H1 (cell line): Measurements from ENCODE around the gene COL28A1. TPM values are rescaled to one million over a fixed set of nuclear protein-coding genes. Genes with fewer than 3 reads are reported as not detected.

ENCODE experiments used
- CTCF ChIA-PET: fragments of 300-600 bp; sonication (Branson Sonifier 250); formaldehyde crosslinking; loops from one replicate; lab custom pipeline; 2021; ENCODE audit not compliant: partially characterized antibody; lab: Charles Lee
- POLR2A ChIA-PET: fragments of 300-600 bp; sonication (Branson Sonifier 250); formaldehyde crosslinking; loops from one replicate; lab custom pipeline; 2021; ENCODE audit warnings: inconsistent platforms; ENCODE audit not compliant: partially characterized antibody; lab: Charles Lee
- DNase-seq, 2 experiments: peaks; one replicate each; pipeline versions ENCODE4 v3.0.0 to v3.0.0-alpha.2; 2010 to 2022; ENCODE audit warnings: low spot score in 2 of 2, low read depth in 1 of 2, mixed read lengths in 1 of 2
- FAIRE-seq: peaks from 2 replicates; lab custom pipeline; 2011; peaks lifted over from hg19 to GRCh38; lab: Jason Lieb, UNC
- H2AFZ ChIP-seq: 2 replicates; pipeline ENCODE4 v1.8.1; 2012; ENCODE audit warnings: low read length, inconsistent platforms
- H2AK5ac ChIP-seq: 2 replicates; pipeline ENCODE4 v1.6.1; 2013; ENCODE audit warnings: low read depth, low read length
- H2BK120ac ChIP-seq: replicated peaks from 2 replicates; pipeline ENCODE3; 2013; ENCODE audit warnings: low read depth, low read length, inconsistent platforms
- H2BK12ac ChIP-seq: 2 replicates; pipeline ENCODE4 v1.6.1; 2013; ENCODE audit warnings: low read depth, low read length
- H2BK15ac ChIP-seq: 2 replicates; pipeline ENCODE4 v1.6.1; 2013; ENCODE audit warnings: low read length
- H2BK20ac ChIP-seq: 2 replicates; pipeline ENCODE4 v1.6.1; 2013; ENCODE audit warnings: low read length
- H2BK5ac ChIP-seq: 2 replicates; pipeline ENCODE4 v1.6.1; 2013; ENCODE audit warnings: low read depth, low read length
- H3K14ac ChIP-seq: 2 replicates; pipeline ENCODE4 v1.6.1; 2013; ENCODE audit warnings: inconsistent platforms; ENCODE audit not compliant: insufficient read length
- H3K18ac ChIP-seq: 2 replicates; pipeline ENCODE4 v1.6.1; 2013; ENCODE audit warnings: low read length; ENCODE audit errors: extremely low read depth
- H3K23ac ChIP-seq: 2 replicates; pipeline ENCODE4 v1.6.1; 2013; ENCODE audit warnings: inconsistent platforms; ENCODE audit not compliant: insufficient read length
- H3K23me2 ChIP-seq: 2 replicates; pipeline ENCODE4 v1.6.1; 2013; ENCODE audit warnings: low read depth, low read length
- H3K27ac ChIP-seq: 2 replicates; pipeline ENCODE4 v1.6.1; 2011; ENCODE audit warnings: low read depth, low read length, inconsistent platforms
- H3K27me3 ChIP-seq, 4 experiments: replicated peaks in 1 of 4; 1 replicate in 1 of 4; 2 replicates in 3 of 4; pipeline versions ENCODE4 v1.6.1 to v1.8.1; 2011 to 2013; ENCODE audit warnings: low read length in 3 of 4, mild to moderate bottlenecking in 3 of 4, inconsistent platforms in 2 of 4, mixed read lengths in 2 of 4, moderate library complexity in 1 of 4; ENCODE audit not compliant: control insufficient read depth in 3 of 4, insufficient read depth in 3 of 4; ENCODE audit errors: extremely low read depth in 1 of 4
- H3K36me3 ChIP-seq, 4 experiments: 2 replicates each; pipeline versions ENCODE4 v1.6.1 to v1.8.1; 2011 to 2013; ENCODE audit warnings: mild to moderate bottlenecking in 4 of 4, low read length in 3 of 4, moderate library complexity in 2 of 4, control low read depth in 1 of 4, inconsistent platforms in 1 of 4; ENCODE audit not compliant: insufficient read depth in 4 of 4, control insufficient read depth in 2 of 4
- H3K4ac ChIP-seq: replicated peaks from 2 replicates; pipeline ENCODE3; 2013; ENCODE audit warnings: low read length, low read depth, mixed read lengths, inconsistent platforms; ENCODE audit not compliant: insufficient read length
- H3K4me1 ChIP-seq, 4 experiments: replicated peaks in 1 of 4; 1 replicate in 1 of 4; 2 replicates in 3 of 4; pipeline versions ENCODE4 v1.6.1 to v1.8.1; 2011 to 2013; ENCODE audit warnings: low read length in 3 of 4, inconsistent platforms in 2 of 4, mixed read lengths in 1 of 4; ENCODE audit not compliant: insufficient read depth in 4 of 4, control insufficient read depth in 3 of 4
- H3K4me2 ChIP-seq, 2 experiments: 2 replicates each; pipeline versions ENCODE4 v1.6.1 to v1.8.1; 2011 to 2013; ENCODE audit warnings: low read depth in 2 of 2, low read length in 2 of 2, control low read depth in 1 of 2, inconsistent platforms in 1 of 2, mild to moderate bottlenecking in 1 of 2; ENCODE audit not compliant: insufficient read depth in 1 of 2
- H3K4me3 ChIP-seq, 4 experiments: fragments of 200-600, 300-600 bp in 1 of 4; sonication (generic), shearing (Covaris generic), sonication (Bioruptor Twin) in 1 of 4; 2 replicates each; pipeline versions ENCODE4 v1.5.1 to v1.8.1; 2011 to 2016; ENCODE audit warnings: low read length in 4 of 4, low read depth in 3 of 4, control low read depth in 2 of 4, inconsistent platforms in 2 of 4, mild to moderate bottlenecking in 2 of 4, mixed read lengths in 1 of 4, moderate library complexity in 1 of 4; ENCODE audit not compliant: insufficient read depth in 2 of 4; ENCODE audit errors: extremely low read depth in 1 of 4
- H3K56ac ChIP-seq: replicated peaks from 2 replicates; pipeline ENCODE3; 2013; ENCODE audit warnings: low read depth, mild to moderate bottlenecking, mixed read lengths, low read length, inconsistent platforms; ENCODE audit not compliant: insufficient read length
- H3K79me1 ChIP-seq: 2 replicates; pipeline ENCODE4 v1.6.1; 2013; ENCODE audit warnings: low read depth, low read length, control low read depth
- H3K79me2 ChIP-seq, 2 experiments: 2 replicates each; pipeline versions ENCODE4 v1.6.1 to v1.8.1; 2012 to 2013; ENCODE audit warnings: low read length in 2 of 2, mild to moderate bottlenecking in 2 of 2, inconsistent platforms in 1 of 2; ENCODE audit not compliant: insufficient read depth in 2 of 2, control insufficient read depth in 1 of 2
- H3K9ac ChIP-seq, 4 experiments: replicated peaks in 1 of 4; 1 replicate in 1 of 4; 2 replicates in 3 of 4; pipeline versions ENCODE4 v1.6.1 to v1.8.1; 2011 to 2013; ENCODE audit warnings: low read depth in 3 of 4, low read length in 3 of 4, control low read depth in 2 of 4, mild to moderate bottlenecking in 2 of 4, moderate library complexity in 2 of 4, inconsistent platforms in 1 of 4; ENCODE audit errors: extremely low read depth in 1 of 4
- H3K9me3 ChIP-seq, 2 experiments: 2 replicates each; pipeline versions ENCODE4 v1.6.1 to v1.8.1; 2012 to 2013; ENCODE audit warnings: mild to moderate bottlenecking in 2 of 2, moderate library complexity in 2 of 2, control low read depth in 1 of 2, inconsistent platforms in 1 of 2, low read depth in 1 of 2, low read length in 1 of 2, mixed read lengths in 1 of 2; ENCODE audit not compliant: insufficient read depth in 2 of 2
- H4K20me1 ChIP-seq, 2 experiments: replicated peaks in 1 of 2; 2 replicates each; pipeline versions ENCODE3 to v1.8.1; 2011 to 2013; ENCODE audit warnings: inconsistent platforms in 2 of 2, low read length in 2 of 2, mild to moderate bottlenecking in 1 of 2; ENCODE audit not compliant: insufficient read depth in 2 of 2, control insufficient read depth in 1 of 2
- H4K5ac ChIP-seq: 2 replicates; pipeline ENCODE4 v1.6.1; 2013; ENCODE audit warnings: low read length, low read depth, mixed read lengths, inconsistent platforms; ENCODE audit not compliant: insufficient read length
- H4K8ac ChIP-seq: 2 replicates; pipeline ENCODE4 v1.8.0; 2013; ENCODE audit warnings: mild to moderate bottlenecking, moderate library complexity, low read length, inconsistent platforms; ENCODE audit not compliant: insufficient read depth; ENCODE audit errors: extremely low read depth
- H4K91ac ChIP-seq: replicated peaks from 2 replicates; pipeline ENCODE3; 2013; ENCODE audit warnings: low read length, mixed read lengths, inconsistent platforms; ENCODE audit not compliant: insufficient read length
- ATF2 ChIP-seq: IDR thresholded peaks from 2 replicates; pipeline ENCODE4 v1.6.1; 2012; ENCODE audit warnings: low read length, inconsistent platforms
- EZH2 ChIP-seq: fragments of 200-600 bp; sonication (generic); IDR thresholded peaks from 2 replicates; pipeline ENCODE4 v1.7.1; 2012; ENCODE audit warnings: low read depth, mild to moderate bottlenecking, moderate library complexity, low read length, inconsistent platforms; ENCODE audit not compliant: severe bottlenecking
- HDAC2 ChIP-seq, 2 experiments: fragments of 300-600 bp in 1 of 2; sonication (generic) in 1 of 2; IDR thresholded peaks; 2 replicates each; pipeline ENCODE4 v1.6.1; 2011 to 2012; ENCODE audit warnings: low read depth in 2 of 2, low read length in 2 of 2, mild to moderate bottlenecking in 2 of 2, moderate library complexity in 2 of 2, borderline replicate concordance in 1 of 2, inconsistent platforms in 1 of 2
- PHF8 ChIP-seq: fragments of 200-600 bp; sonication (generic); conservative IDR thresholded peaks from 2 replicates; pipeline ENCODE4 v1.7.1; 2012; ENCODE audit warnings: low read depth, mild to moderate bottlenecking, inconsistent platforms, low read length, moderate library complexity
- RFX5 ChIP-seq: IDR thresholded peaks from 2 replicates; pipeline ENCODE4 v1.6.1; 2011; ENCODE audit warnings: low read depth, low read length, improper control_type of control experiment, borderline replicate concordance
- SP1 ChIP-seq: IDR thresholded peaks from 2 replicates; pipeline ENCODE4 v1.6.1; 2011; ENCODE audit warnings: low read depth, low read length
- TAF7 ChIP-seq: optimal IDR thresholded peaks from 2 replicates; pipeline ENCODE3; 2011; ENCODE audit warnings: low read depth, mild to moderate bottlenecking, inconsistent platforms, low read length, moderate library complexity, borderline replicate concordance
- TEAD4 ChIP-seq: IDR thresholded peaks from 2 replicates; pipeline ENCODE4 v1.6.1; 2012; ENCODE audit warnings: low read depth, low read length, inconsistent platforms, mixed read lengths
- YY1 ChIP-seq: IDR thresholded peaks from 2 replicates; pipeline ENCODE4 v1.6.1; 2011; ENCODE audit warnings: low read depth, mild to moderate bottlenecking, low read length
- WGBS, 2 experiments: shearing (Covaris generic) in 1 of 2; methylation state at CpG; one replicate each; pipeline versions ENCODE4 v1.1.6 to v1.1.7; 2013 to 2015; ENCODE audit warnings: low lambda C conversion rate in 2 of 2, mixed read lengths in 2 of 2, inconsistent platforms in 1 of 2, low coverage in 1 of 2, missing lambda C conversion rate in 1 of 2; ENCODE audit not compliant: insufficient replicate concordance in 2 of 2, insufficient coverage in 1 of 2, insufficient read length in 1 of 2; ENCODE audit errors: extremely low coverage in 1 of 2, missing lambda C conversion rate in 1 of 2; 5-methylcytosine and 5-hydroxymethylcytosine counted together
- polyA plus RNA-seq, 7 experiments: library from polyadenylated mRNA; depleted of rRNA in 3 of 7; stranded (reverse) in 5 of 7; unstranded in 2 of 7; fragments of >200 nt in 5 of 7; fragments of 200-250 nt in 2 of 7; gene quantifications; 1 replicate in 5 of 7; 2 replicates in 1 of 7; 4 replicates in 1 of 7; pipeline versions ENCODE4 v1.2.1 to v1.2.3, GENCODE V29; 2011 to 2013; ENCODE audit warnings: missing spikeins in 2 of 7, mixed read lengths in 2 of 7
- total RNA-seq: library from RNA; stranded (reverse); fragmentation: NEBNext Ultra II Directional; extraction: Animal tissue kit (Norgen Biotek cat#: 25700); gene quantifications from 2 replicates; pipeline ENCODE4 v1.2.1, GENCODE V29; 2021

Gene COL28A1
- total and polyA plus RNA-seq, 2 of the 8 experiments (the other 6 are each of a cell fraction or from before 2014, with no cell fraction given): 0.22 to 0.38 TPM

- POLR2A ChIA-PET: interaction anchor here (1.5 to 2.7 kb wide), 2 partner anchors 8 to 12 kb away, joined by 3 to 12 read pairs; partner anchors contain the start of gene MIOS
- 86% methylated on average over 1 of the region's 1 CpG; no CpG with 5 or more reads in 1 of the 2 experiments for WGBS, 2 experiments
These were observed 40.7 kb upstream of the COL28A1 start for GRCh38 chr7:7576344-7576743.

More at GRCh38 chr7:7576344-7576743, 40.7 kb upstream of the COL28A1 start:
- H4K20me1 ChIP-seq: no peaks in the 10 kb centered on the region
- H3K23me2 ChIP-seq: no peaks in the 10 kb centered on the region
- H3K23ac ChIP-seq: no peak overlapping the region
- peaks cover under 1 to 3% (median 1%) of the 10 kb centered on the region in 4 experiments; a peak in 5 of 7 replicates for H3K4me1 ChIP-seq
- no peaks in the 10 kb centered on the region; the same call in 1 of the 2 replicates for H3K79me1 ChIP-seq
- no peak overlapping the region for H2BK12ac ChIP-seq
- no peak overlapping the region for H3K14ac ChIP-seq
- H4K5ac ChIP-seq: no peak overlapping the region
- TF ChIP-seq SP1: no peak
- no peak for TF ChIP-seq RFX5
- no peak for TF ChIP-seq ATF2
- no peak for TF ChIP-seq HDAC2 (IDR thresholded peaks at IDR 0.05; ENCODE audit: borderline replicate concordance in 1 of 2, low read depth in 2 of 2, low read length in 2 of 2)
- TF ChIP-seq YY1: no peak
- no peak for TF ChIP-seq TEAD4
- no peak for TF ChIP-seq PHF8
- no peak for TF ChIP-seq EZH2
- no peak for TF ChIP-seq TAF7
- H2AK5ac ChIP-seq: no peak overlapping the region
- peaks cover 0 to 42% of the 10 kb centered on the region in 2 experiments; a peak in 2 of 4 replicates for H3K79me2 ChIP-seq
- H3K27me3 ChIP-seq: no peaks in the 10 kb centered on the region
- no peak overlapping the region for H2BK5ac ChIP-seq
- H3K56ac ChIP-seq: no peak overlapping the region
- no peak overlapping the region for H3K27ac ChIP-seq
- no peak overlapping the region for H2BK120ac ChIP-seq
- peaks cover 0 to 25% (median 4%) of the 10 kb centered on the region in 4 experiments; a peak in 3 of 8 replicates for H3K36me3 ChIP-seq
- H4K91ac ChIP-seq: no peak overlapping the region
- H3K18ac ChIP-seq: no peak overlapping the region
- CTCF ChIA-PET: no interaction called here
- H4K8ac ChIP-seq: no peak overlapping the region
- H3K9ac ChIP-seq: no peak overlapping the region
- FAIRE-seq: no peak
- no peak overlapping the region for H3K4ac ChIP-seq
- no peak overlapping the region for H3K4me2 ChIP-seq
- H2BK20ac ChIP-seq: no peak overlapping the region
- no peak overlapping the region for H3K4me3 ChIP-seq
- H3K9me3 ChIP-seq: no peaks in the 10 kb centered on the region
- no peak for DNase-seq
- no peak overlapping the region for H2AFZ ChIP-seq
- no peak overlapping the region for H2BK15ac ChIP-seq
